Mesenchymal stem cell (in vitro differentiated cells and primary cell): Measurements from ENCODE around the gene SPEM1.

Source experiments
- DNase-seq: peaks from one replicate; pipeline ENCODE4 v3.0.0-alpha.2; 2013
- H2AFZ ChIP-seq: one replicate; pipeline ENCODE4 v1.6.1; 2013; ENCODE audit warnings: low read depth, mild to moderate bottlenecking, control low read depth, inconsistent platforms, low read length, moderate library complexity
- H2AK5ac ChIP-seq: 2 replicates; pipeline ENCODE4 v1.6.1; 2013; ENCODE audit warnings: low read length, moderate library complexity, mild to moderate bottlenecking, inconsistent platforms; ENCODE audit not compliant: severe bottlenecking
- H2BK120ac ChIP-seq: one replicate; pipeline ENCODE4 v1.6.1; 2013; ENCODE audit warnings: low read depth, mild to moderate bottlenecking, inconsistent platforms, low read length, moderate library complexity
- H2BK12ac ChIP-seq, 2 experiments: one replicate each; pipeline ENCODE4 v1.6.1; 2013; ENCODE audit warnings: inconsistent platforms in 2 of 2, low read length in 2 of 2, mild to moderate bottlenecking in 2 of 2, moderate library complexity in 2 of 2, control low read depth in 1 of 2
- H2BK15ac ChIP-seq: one replicate; pipeline ENCODE4 v1.6.1; 2013; ENCODE audit warnings: mild to moderate bottlenecking, low read depth, inconsistent platforms; ENCODE audit not compliant: poor library complexity, severe bottlenecking
- H2BK5ac ChIP-seq: 2 replicates; pipeline ENCODE4 v1.6.1; 2013; ENCODE audit warnings: low read depth, mild to moderate bottlenecking, low read length, control low read depth, inconsistent platforms; ENCODE audit not compliant: poor library complexity, severe bottlenecking
- H3K14ac ChIP-seq, 2 experiments: one replicate each; pipeline ENCODE4 v1.6.1; 2013; ENCODE audit warnings: inconsistent platforms in 2 of 2, low read length in 2 of 2, control low read depth in 1 of 2, mild to moderate bottlenecking in 1 of 2, moderate library complexity in 1 of 2
- H3K18ac ChIP-seq, 2 experiments: one replicate each; pipeline ENCODE4 v1.6.1; 2013; ENCODE audit warnings: inconsistent platforms in 2 of 2, low read length in 2 of 2, control low read depth in 1 of 2, low read depth in 1 of 2, mild to moderate bottlenecking in 1 of 2
- H3K23ac ChIP-seq, 2 experiments: one replicate each; pipeline ENCODE4 v1.6.1; 2013; ENCODE audit warnings: inconsistent platforms in 2 of 2, low read length in 2 of 2, mild to moderate bottlenecking in 2 of 2, moderate library complexity in 2 of 2, control low read depth in 1 of 2
- H3K27ac ChIP-seq: 2 replicates; pipeline ENCODE4 v1.5.1; 2013; ENCODE audit warnings: mild to moderate bottlenecking, moderate library complexity, low read length, control low read depth, inconsistent platforms; ENCODE audit not compliant: poor library complexity, severe bottlenecking
- H3K27me3 ChIP-seq, 2 experiments: 2 replicates each; pipeline versions ENCODE4 v1.6.1 to v1.7.0; 2013; ENCODE audit warnings: low read length in 2 of 2, mild to moderate bottlenecking in 2 of 2, moderate library complexity in 2 of 2, control low read depth in 1 of 2, inconsistent platforms in 1 of 2; ENCODE audit not compliant: control insufficient read depth in 1 of 2, insufficient read depth in 1 of 2
- H3K36me3 ChIP-seq, 2 experiments: 2 replicates each; pipeline versions ENCODE4 v1.6.1 to v1.7.0; 2013; ENCODE audit warnings: low read length in 2 of 2, control low read depth in 1 of 2, inconsistent platforms in 1 of 2, low read depth in 1 of 2, mild to moderate bottlenecking in 1 of 2; ENCODE audit not compliant: insufficient read depth in 2 of 2, control insufficient read depth in 1 of 2
- H3K4ac ChIP-seq, 2 experiments: one replicate each; pipeline ENCODE4 v1.6.1; 2013; ENCODE audit warnings: inconsistent platforms in 2 of 2, low read length in 2 of 2, mild to moderate bottlenecking in 2 of 2, moderate library complexity in 2 of 2, control low read depth in 1 of 2, low read depth in 1 of 2
- H3K4me1 ChIP-seq: 2 replicates; pipeline ENCODE4 v1.6.1; 2013; ENCODE audit warnings: low read depth, low read length, control low read depth; ENCODE audit not compliant: control insufficient read depth, insufficient read depth
- H3K4me2 ChIP-seq: 2 replicates; pipeline ENCODE4 v1.6.1; 2013; ENCODE audit warnings: low read length, mild to moderate bottlenecking, inconsistent platforms; ENCODE audit not compliant: poor library complexity, severe bottlenecking
- H3K4me3 ChIP-seq, 2 experiments: 2 replicates each; pipeline versions ENCODE4 v1.5.1 to v1.7.0; 2013; ENCODE audit warnings: low read length in 2 of 2, mild to moderate bottlenecking in 2 of 2, control low read depth in 1 of 2, low read depth in 1 of 2; ENCODE audit not compliant: insufficient read depth in 1 of 2
- H3K79me1 ChIP-seq: replicated peaks from 2 replicates; pipeline ENCODE4 v1.6.1; 2013; ENCODE audit warnings: mild to moderate bottlenecking, control low read depth, low read length, inconsistent platforms; ENCODE audit not compliant: poor library complexity, severe bottlenecking
- H3K9ac ChIP-seq: 2 replicates; pipeline ENCODE4 v1.7.0; 2013; ENCODE audit warnings: mild to moderate bottlenecking, low read length, moderate library complexity
- H3K9me3 ChIP-seq: 2 replicates; pipeline ENCODE4 v1.7.0; 2013; ENCODE audit warnings: mild to moderate bottlenecking, low read length; ENCODE audit not compliant: control insufficient read depth
- H4K8ac ChIP-seq: one replicate; pipeline ENCODE4 v1.6.1; 2013; ENCODE audit warnings: inconsistent platforms, mild to moderate bottlenecking, low read length, moderate library complexity
- H4K91ac ChIP-seq: one replicate; pipeline ENCODE4 v1.6.1; 2013; ENCODE audit warnings: mild to moderate bottlenecking, low read length, inconsistent platforms
- WGBS: methylation state at CpG from one replicate; pipeline ENCODE4 v1.1.7; 2013; ENCODE audit warnings: mixed read lengths; 5-methylcytosine and 5-hydroxymethylcytosine counted together

SPEM1 gene

GRCh38 chr17:7403043-7403726, 16.9 kb upstream of the SPEM1 start:
- H3K18ac ChIP-seq = peak overlapping the region; percentile 49 to 84
- peaks cover 13% of the 10 kb centered on the region for H3K79me1 ChIP-seq
- H3K27ac ChIP-seq = peak overlapping the region; percentile 97
- H3K9ac ChIP-seq = peak overlapping the region; percentile 91
- peaks cover 0 to 2% of the 10 kb centered on the region in 2 experiments for H3K36me3 ChIP-seq
- H3K23ac ChIP-seq = peak overlapping the region in 1 of 2 experiments; percentile 97
- peak overlapping the region; percentile 84 for H3K4me2 ChIP-seq
- H2BK12ac ChIP-seq = peak overlapping the region in 1 of 2 experiments; percentile 83
- WGBS = 22% methylated on average over 13 of the region's 16 CpGs
- H4K8ac ChIP-seq = peak overlapping the region; percentile 57
- peak overlapping the region; percentile 31 for H2AK5ac ChIP-seq
- H3K4me1 ChIP-seq = peaks cover 20% of the 10 kb centered on the region
- H3K4me3 ChIP-seq = peak overlapping the region; percentile 80 to 87
- DNase-seq = no peak
- H2BK15ac ChIP-seq = peak overlapping the region; percentile 16
- peak overlapping the region; percentile 54 for H2BK120ac ChIP-seq
- H2BK5ac ChIP-seq = no peak overlapping the region
- no peak overlapping the region for H3K14ac ChIP-seq
- peak overlapping the region; percentile 44 for H2AFZ ChIP-seq
- H3K27me3 ChIP-seq = no peaks in the 10 kb centered on the region
- H4K91ac ChIP-seq = peak overlapping the region; percentile 27
- H3K4ac ChIP-seq = peak overlapping the region in 1 of 2 experiments; percentile 73
- no peaks in the 10 kb centered on the region for H3K9me3 ChIP-seq

GRCh38 chr17:7403727-7403976, 16.5 kb upstream of the SPEM1 start:
- Histone ChIP-seq H2AFZ (peak overlapping the region; percentile 84), H3K23ac (no peak overlapping the region), H3K4me2 (peak overlapping the region; percentile 84), H3K18ac (peak overlapping the region; percentile 95 to 96), H3K9ac (peak overlapping the region; percentile 91), H2BK15ac (peak overlapping the region; percentile 80), H3K9me3 (no peaks in the 10 kb centered on the region), H3K4ac (peak overlapping the region in 1 of 2 experiments; percentile 76), H3K27me3 (no peaks in the 10 kb centered on the region), H3K4me3 (peak overlapping the region; percentile 80 to 87), H3K27ac (peak overlapping the region; percentile 97), H2AK5ac (no peak overlapping the region), H3K4me1 (peaks cover 20% of the 10 kb centered on the region), H2BK12ac (peak overlapping the region in 1 of 2 experiments; percentile 48), H3K79me1 (peaks cover 13% of the 10 kb centered on the region), H4K8ac (peak overlapping the region; percentile 99), H2BK120ac (peak overlapping the region; percentile 54), H2BK5ac (peak overlapping the region; percentile 82), H4K91ac (peak overlapping the region; percentile 65), H3K36me3 (peaks cover 2 to 6% of the 10 kb centered on the region in 2 experiments), H3K14ac (peak overlapping the region in 1 of 2 experiments; percentile 81)
- DNase-seq = no peak
- 0% methylated on average over 9 of the region's 13 CpGs for WGBS

GRCh38 chr17:7403977-7404736, 16.0 kb upstream of the SPEM1 start, which contains the start of gene TMEM256:
Gene TMEM256 (minus strand): TSS chr17:7404097. CDS start chr17:7404084, 13 bp downstream.
- peak within 1 kb of the TSS; percentile 84 for H2AFZ ChIP-seq
- peak within 1 kb of the TSS; percentile 99 for H4K8ac ChIP-seq
- peak within 1 kb of the TSS; percentile 65 for H4K91ac ChIP-seq
- H3K4ac ChIP-seq = peak within 1 kb of the TSS in 1 of 2 experiments; percentile 76
- under 1% methylated on average over 48 of the region's 49 CpGs for WGBS
- H3K79me1 ChIP-seq = peaks cover 13% of the 10 kb centered on the region
- peak within 1 kb of the TSS; percentile 31 for H2AK5ac ChIP-seq
- H3K4me1 ChIP-seq = peaks cover 20% of the 10 kb centered on the region
- H3K27me3 ChIP-seq = no peaks in the 10 kb centered on the region
- peak within 1 kb of the TSS; percentile 62 to 81 for H3K14ac ChIP-seq
- peak within 1 kb of the TSS; percentile 82 for H2BK5ac ChIP-seq
- peak within 1 kb of the TSS; percentile 97 for H3K27ac ChIP-seq
- peaks cover 7 to 11% of the 10 kb centered on the region in 2 experiments for H3K36me3 ChIP-seq
- H2BK15ac ChIP-seq = peak within 1 kb of the TSS; percentile 80
- H3K23ac ChIP-seq = peak within 1 kb of the TSS in 1 of 2 experiments; percentile 97
- peak within 1 kb of the TSS; percentile 95 to 96 for H3K18ac ChIP-seq
- peak within 1 kb of the TSS in 1 of 2 experiments; percentile 88 for H2BK12ac ChIP-seq
- peak within 1 kb of the TSS; percentile 80 to 90 for H3K4me3 ChIP-seq
- peak within 1 kb of the TSS; percentile 75 for H2BK120ac ChIP-seq
- DNase-seq = peak; percentile 100
- H3K4me2 ChIP-seq = peak within 1 kb of the TSS; percentile 84
- no peaks in the 10 kb centered on the region for H3K9me3 ChIP-seq
- peak within 1 kb of the TSS; percentile 91 for H3K9ac ChIP-seq
